Breast epithelium (tissue), 4 donors: Measurements from ENCODE around the gene SYTL1. TPM values are rescaled to one million over a fixed set of nuclear protein-coding genes. Genes with fewer than 3 reads are reported as not detected.

Experiments
- DNase-seq, 2 donors: peaks; one replicate each; pipeline ENCODE4 v3.0.0-alpha.2; 2019; ENCODE audit warnings: low spot score in 2 of 2
- H3K27ac ChIP-seq, 2 donors: fragments of 200-600 bp; sonication (generic) in 1 of 2; one replicate each; pipeline ENCODE4 v1.5.1; 2016 to 2019; ENCODE audit warnings: mild to moderate bottlenecking in 1 of 2
- H3K27me3 ChIP-seq, 2 donors: fragments of 200-600 bp; sonication (generic) in 1 of 2; one replicate each; pipeline versions ENCODE4 v1.5.1 to v1.6.0; 2017 to 2019; ENCODE audit warnings: control low read depth in 1 of 2, mild to moderate bottlenecking in 1 of 2
- H3K36me3 ChIP-seq: fragments of 200-600 bp; one replicate; pipeline ENCODE4 v1.5.1; 2019
- H3K4me1 ChIP-seq, 2 donors: fragments of 200-600 bp; sonication (generic); one replicate each; pipeline ENCODE4 v1.5.1; 2016 to 2019; ENCODE audit warnings: control low read depth in 1 of 2
- H3K4me3 ChIP-seq, 3 donors: fragments of 200-600 bp; sonication (generic); 1 replicate in 2 of 3; 2 replicates in 1 of 3; pipeline ENCODE4 v1.5.1; 2016 to 2019; ENCODE audit warnings: mild to moderate bottlenecking in 3 of 3, moderate library complexity in 2 of 3
- H3K9me3 ChIP-seq, 2 donors: fragments of 200-600 bp; sonication (generic) in 1 of 2; one replicate each; pipeline ENCODE4 v1.5.1; 2016 to 2019; ENCODE audit warnings: control low read depth in 1 of 2
- CTCF ChIP-seq, 3 donors: fragments of 450-650 bp; IDR thresholded peaks; one replicate each; pipeline ENCODE4 v1.5.1; 2016 to 2017; ENCODE audit warnings: antibody characterized with exemption in 3 of 3, mild to moderate bottlenecking in 3 of 3, moderate library complexity in 3 of 3
- POLR2A ChIP-seq: fragments of 450-650 bp; IDR thresholded peaks from one replicate; pipeline ENCODE4 v1.6.1; 2016; ENCODE audit warnings: antibody characterized with exemption, mild to moderate bottlenecking, moderate library complexity
- POLR2AphosphoS5 ChIP-seq, 3 donors: sonication (generic); formaldehyde crosslinking; IDR thresholded peaks; one replicate each; pipeline ENCODE4 v1.6.1; 2017; ENCODE audit warnings: antibody characterized with exemption in 3 of 3
- intact Hi-C: fragments of 100-400 bp; cut with DNase I; formaldehyde crosslinking; loops from one replicate; pipeline ENCODE4 v1.15.1; 2023; ENCODE audit warnings: low total_unique reads
- total RNA-seq, 3 donors: library from RNA; depleted of rRNA; stranded (reverse); fragments of >200 nt; gene quantifications; one replicate each; pipeline ENCODE4 v1.1.0, GENCODE V29; 2016

SYTL1 gene
- total RNA-seq, 3 donors from 2014 or later = 0.96 to 33.1 (median 22.3) TPM

- H3K4me1 ChIP-seq = peaks cover 9 to 24% of the 10 kb centered on the region in 2 donors
- H3K9me3 ChIP-seq = no peaks in the 10 kb centered on the region
- no peak for DNase-seq
- intact Hi-C loops = no loop called here
- TF ChIP-seq POLR2A (no peak), POLR2AphosphoS5 (IDR thresholded peaks at IDR 0.05) (no peak), CTCF (IDR thresholded peaks at IDR 0.05) (no peak)
- no peaks in the 10 kb centered on the region for H3K36me3 ChIP-seq
- H3K4me3 ChIP-seq = no peak overlapping the region
- H3K27ac ChIP-seq = peak overlapping the region; percentile 68 to 76
- H3K27me3 ChIP-seq = no peaks in the 10 kb centered on the region
Measured at GRCh38 chr1:27380224-27380623, 38.4 kb downstream of the SYTL1 start.

- no peaks in the 10 kb centered on the region for H3K9me3 ChIP-seq
- intact Hi-C loops = no loop called here
- no peak overlapping the region for H3K4me3 ChIP-seq
- no peaks in the 10 kb centered on the region for H3K27me3 ChIP-seq
- no peak for TF ChIP-seq CTCF (IDR thresholded peaks at IDR 0.05)
- no peak for TF ChIP-seq POLR2AphosphoS5 (IDR thresholded peaks at IDR 0.05)
- TF ChIP-seq POLR2A = no peak
- H3K36me3 ChIP-seq = no peaks in the 10 kb centered on the region
- no peak for DNase-seq
- H3K4me1 ChIP-seq = peaks cover 9 to 24% of the 10 kb centered on the region in 2 donors
- peak overlapping the region; percentile 68 to 76 for H3K27ac ChIP-seq
Measured at GRCh38 chr1:27380766-27381733, 39.2 kb downstream of the SYTL1 start.

- H3K4me3 ChIP-seq = peak overlapping the region in 2 of 3 donors; percentile 56 to 61
- DNase-seq = no peak
- TF ChIP-seq POLR2AphosphoS5 (IDR thresholded peaks at IDR 0.05) (no peak), CTCF (IDR thresholded peaks at IDR 0.05) (no peak), POLR2A (no peak)
- H3K9me3 ChIP-seq = no peaks in the 10 kb centered on the region
- H3K4me1 ChIP-seq = peaks cover 9 to 24% of the 10 kb centered on the region in 2 donors
- no peaks in the 10 kb centered on the region for H3K36me3 ChIP-seq
- peak overlapping the region in 1 of 2 donors; percentile 68 for H3K27ac ChIP-seq
- intact Hi-C loops = no loop called here
- H3K27me3 ChIP-seq = no peaks in the 10 kb centered on the region
Measured at GRCh38 chr1:27381969-27382762, 40.3 kb downstream of the SYTL1 start.

- H3K4me1 ChIP-seq = peaks cover 9 to 24% of the 10 kb centered on the region in 2 donors
- TF ChIP-seq POLR2AphosphoS5 (IDR thresholded peaks at IDR 0.05) (no peak), CTCF (IDR thresholded peaks at IDR 0.05) (no peak), POLR2A (no peak)
- no peaks in the 10 kb centered on the region for H3K9me3 ChIP-seq
- intact Hi-C loops = no loop called here
- H3K27ac ChIP-seq = peak within 1 kb of the TSS; percentile 39 to 45
- DNase-seq = peak in 1 of 2 donors; percentile 75
- H3K4me3 ChIP-seq = peak within 1 kb of the TSS in 2 of 3 donors; percentile 56 to 61
- H3K27me3 ChIP-seq = no peaks in the 10 kb centered on the region
- no peaks in the 10 kb centered on the region for H3K36me3 ChIP-seq
Measured at GRCh38 chr1:27383039-27383605, 41.3 kb downstream of the SYTL1 start, which contains the start of gene CD164L2. Gene CD164L2, minus strand, starts transcription at chr1:27383333. Its CDS starts 94 bp downstream, at chr1:27383239.
